Retinal pigment epithelial cell (primary cell): ENCODE results near the gene HTR2A.

ENCODE experiments used
- DNase-seq: peaks from one replicate; pipeline ENCODE4 v3.0.0-alpha.2; 2010; ENCODE audit warnings: low read depth
- H3K4me3 ChIP-seq: 2 replicates; pipeline ENCODE4 v1.5.1; 2011; ENCODE audit warnings: mild to moderate bottlenecking, low read length, control low read depth, moderate library complexity
- TF ChIP-seq, protein P1 (sequence below): conservative IDR thresholded peaks from 2 replicates; pipeline ENCODE4 v1.5.1; 2011; ENCODE audit warnings: low read depth, low read length, control low read depth, inconsistent platforms

The HTR2A gene

DNA sequence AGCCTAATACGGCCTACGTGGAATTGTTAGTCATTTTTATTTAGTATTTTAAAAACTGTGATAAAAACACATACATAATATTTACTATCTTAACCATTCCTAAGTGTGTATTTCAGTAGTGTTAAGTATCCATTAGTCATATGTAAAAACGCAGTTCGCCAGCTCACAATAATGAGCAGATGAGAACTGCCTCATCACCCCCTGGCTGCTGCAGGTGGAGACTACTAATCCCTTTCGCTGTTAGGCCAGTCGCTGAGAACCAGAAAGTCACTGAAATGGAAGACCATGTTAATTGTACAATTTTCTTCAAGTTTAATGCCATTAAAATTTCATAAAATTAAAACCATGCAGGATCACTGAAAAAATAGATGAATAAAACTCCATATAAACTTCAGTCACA, 101.5 kb downstream of the HTR2A start:
- no peak overlapping the region for H3K4me3 ChIP-seq
- TF ChIP-seq, protein P1, sequence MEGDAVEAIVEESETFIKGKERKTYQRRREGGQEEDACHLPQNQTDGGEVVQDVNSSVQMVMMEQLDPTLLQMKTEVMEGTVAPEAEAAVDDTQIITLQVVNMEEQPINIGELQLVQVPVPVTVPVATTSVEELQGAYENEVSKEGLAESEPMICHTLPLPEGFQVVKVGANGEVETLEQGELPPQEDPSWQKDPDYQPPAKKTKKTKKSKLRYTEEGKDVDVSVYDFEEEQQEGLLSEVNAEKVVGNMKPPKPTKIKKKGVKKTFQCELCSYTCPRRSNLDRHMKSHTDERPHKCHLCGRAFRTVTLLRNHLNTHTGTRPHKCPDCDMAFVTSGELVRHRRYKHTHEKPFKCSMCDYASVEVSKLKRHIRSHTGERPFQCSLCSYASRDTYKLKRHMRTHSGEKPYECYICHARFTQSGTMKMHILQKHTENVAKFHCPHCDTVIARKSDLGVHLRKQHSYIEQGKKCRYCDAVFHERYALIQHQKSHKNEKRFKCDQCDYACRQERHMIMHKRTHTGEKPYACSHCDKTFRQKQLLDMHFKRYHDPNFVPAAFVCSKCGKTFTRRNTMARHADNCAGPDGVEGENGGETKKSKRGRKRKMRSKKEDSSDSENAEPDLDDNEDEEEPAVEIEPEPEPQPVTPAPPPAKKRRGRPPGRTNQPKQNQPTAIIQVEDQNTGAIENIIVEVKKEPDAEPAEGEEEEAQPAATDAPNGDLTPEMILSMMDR: peak; percentile 51
- DNase-seq: peak; percentile 70

DNA sequence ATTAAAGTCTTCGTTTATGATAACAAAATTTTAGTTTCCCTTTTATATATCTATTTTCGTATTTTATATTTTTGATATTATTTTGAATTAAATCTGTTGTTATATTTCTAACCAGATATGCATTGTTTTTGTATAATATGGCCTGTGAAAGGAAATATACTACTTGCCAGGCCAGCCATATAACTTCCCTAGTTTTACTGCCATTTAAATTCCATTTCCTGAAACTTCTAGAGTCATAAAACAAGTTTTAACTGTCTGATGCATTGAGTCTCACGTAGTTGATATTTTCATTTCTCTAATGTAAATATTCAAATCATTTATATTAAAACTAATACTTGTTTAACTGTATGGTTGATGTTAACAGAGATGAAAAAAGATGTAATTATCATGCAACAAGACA, 113.3 kb downstream of the HTR2A start:
- H3K4me3 ChIP-seq: no peak overlapping the region
- DNase-seq: no peak
- TF ChIP-seq, protein P1: no peak

DNA sequence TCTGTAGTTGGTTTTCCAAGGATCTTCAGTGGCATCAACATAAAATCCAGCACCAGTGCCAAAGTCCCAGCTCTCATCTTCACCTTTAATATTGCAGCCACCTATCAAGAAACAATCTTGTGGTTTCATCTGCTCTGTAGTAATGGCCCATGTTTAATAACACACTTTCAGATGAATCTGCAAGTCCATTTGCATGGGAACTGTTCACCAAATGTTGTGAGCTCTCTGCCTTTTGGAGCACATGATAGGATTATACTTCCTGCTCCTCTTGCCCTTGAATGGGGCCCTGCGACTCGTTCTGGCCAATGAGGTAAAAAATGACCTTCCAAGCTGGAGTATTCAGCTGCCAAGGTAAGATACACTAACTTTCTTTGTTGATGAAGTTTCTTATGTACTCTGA, 114.2 kb downstream of the HTR2A start:
- TF ChIP-seq, protein P1: no peak
- no peak for DNase-seq
- no peak overlapping the region for H3K4me3 ChIP-seq

DNA sequence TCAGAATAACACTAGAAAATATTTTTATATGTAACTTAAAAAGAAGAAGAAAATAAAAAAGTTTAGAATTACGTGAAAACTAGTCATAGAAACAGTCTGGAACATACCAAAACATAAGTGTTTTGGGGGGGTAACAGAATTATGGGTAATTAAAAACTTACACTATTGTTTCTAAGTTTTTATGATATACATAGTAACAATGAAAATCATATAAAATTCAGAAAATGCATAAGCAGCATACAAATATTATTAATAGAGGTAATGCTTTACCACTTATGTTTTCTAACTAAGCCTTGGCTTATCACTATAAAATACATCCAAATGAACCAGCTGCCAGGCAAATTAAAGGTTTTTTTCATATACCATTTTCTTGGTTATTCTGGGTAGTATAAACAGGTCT, 114.8 kb downstream of the HTR2A start:
- H3K4me3 ChIP-seq: no peak overlapping the region
- DNase-seq: no peak
- TF ChIP-seq, protein P1: no peak
